T-helper 17 cell (primary cell): ENCODE measurements around the gene LZTR1. TPM values are rescaled to one million over a fixed set of nuclear protein-coding genes. Genes with fewer than 3 reads are reported as not detected.
A peak's percentile ranks its signal among the peaks of the same experiment; 100 is the strongest.
"Not testable (repeated sequence)": the region's sequence is repeated elsewhere in the genome, so short reads cannot be mapped to it uniquely, and the experiment has no call there.

ENCODE experiments used
- ATAC-seq: fragments of 150-1000 bp; cut with Tn5 transposase; 2 replicates; pipeline ENCODE4 v1.10.0; 2021; ENCODE audit warnings: mild to moderate bottlenecking, moderate library complexity
- DNase-seq, 3 donors: peaks; one replicate each; pipeline versions ENCODE4 v3.0.0 to v3.0.0-alpha.2; 2020 to 2021
- H3K9me3 ChIP-seq: one replicate; pipeline ENCODE4 v1.7.0; 2013; ENCODE audit warnings: low read length, mild to moderate bottlenecking; ENCODE audit not compliant: control insufficient read depth, poor library complexity, severe bottlenecking
- H3K27ac Mint-ChIP-seq: one replicate; pipeline ENCODE4 v1.8.0; 2022; ENCODE audit warnings: mild to moderate bottlenecking, moderate library complexity, mixed read lengths
- H3K27me3 Mint-ChIP-seq: one replicate; pipeline ENCODE4 v1.8.0; 2022; ENCODE audit warnings: mixed read lengths
- H3K36me3 Mint-ChIP-seq: one replicate; pipeline ENCODE4 v1.8.0; 2022; ENCODE audit warnings: low read depth, mixed read lengths
- H3K4me1 Mint-ChIP-seq: one replicate; pipeline ENCODE4 v1.8.0; 2022; ENCODE audit warnings: mild to moderate bottlenecking, mixed read lengths
- H3K4me3 Mint-ChIP-seq: one replicate; pipeline ENCODE4 v1.8.0; 2022; ENCODE audit warnings: mild to moderate bottlenecking, moderate library complexity, mixed read lengths
- total RNA-seq, 4 donors: library from RNA in 2 of 4; stranded (reverse) in 2 of 4; gene quantifications; one replicate each; pipeline ENCODE4 v1.2.3 and lab custom pipeline; 2022 to 2026

Gene LZTR1
- total RNA-seq (10 to 100 TPM; 49.4 to 59.3 TPM), total RNA-seq (lab: John Stamatoyannopoulos, UW) (24.6 to 42.5 reads per million in 2 donors)

- Mint-ChIP-seq H3K27ac (peak within 1 kb of the TSS; percentile 93), H3K4me1 (peaks cover 38% of the 10 kb centered on the region)
- peak; percentile 82 for ATAC-seq
These were observed at the start of gene LZTR1 for GRCh38 chr22:20981787-20982562. Gene LZTR1, plus strand, starts transcription at chr22:20982297. Its CDS starts 75 bp downstream, at chr22:20982372.

GRCh38 chr22:20933910-20934309 lies 48.2 kb upstream of the LZTR1 start:
- H3K27me3 Mint-ChIP-seq: no peaks in the 10 kb centered on the region
- H3K36me3 Mint-ChIP-seq: peaks cover 7% of the 10 kb centered on the region
- no peak for DNase-seq
- no peak overlapping the region for H3K27ac Mint-ChIP-seq
- ATAC-seq: no peak
- H3K4me3 Mint-ChIP-seq: no peak overlapping the region
- H3K9me3 ChIP-seq: no peaks in the 10 kb centered on the region
- peaks cover 49% of the 10 kb centered on the region for H3K4me1 Mint-ChIP-seq

More at GRCh38 chr22:20981787-20982562, at the start of gene LZTR1:
- peaks cover 7% of the 10 kb centered on the region for H3K36me3 Mint-ChIP-seq
- H3K9me3 ChIP-seq: no peaks in the 10 kb centered on the region
- peak within 1 kb of the TSS; percentile 98 for H3K4me3 Mint-ChIP-seq
- H3K27me3 Mint-ChIP-seq: no peaks in the 10 kb centered on the region
- peak; percentile 43 to 50 (median 47) for DNase-seq

GRCh38 chr22:20935049-20935448 lies 47.0 kb upstream of the LZTR1 start:
- not testable (repeated sequence) for H3K36me3 Mint-ChIP-seq, ATAC-seq, H3K4me3 Mint-ChIP-seq, H3K27me3 Mint-ChIP-seq, H3K9me3 ChIP-seq, DNase-seq, H3K27ac Mint-ChIP-seq
- peaks cover 50% of the 10 kb centered on the region for H3K4me1 Mint-ChIP-seq

GRCh38 chr22:20935780-20936539 lies 46.1 kb upstream of the LZTR1 start:
- not testable (repeated sequence) for H3K27me3 Mint-ChIP-seq, DNase-seq, H3K4me3 Mint-ChIP-seq, ATAC-seq, H3K9me3 ChIP-seq
- Mint-ChIP-seq H3K36me3 (peaks cover 11% of the 10 kb centered on the region), H3K4me1 (peaks cover 59% of the 10 kb centered on the region), H3K27ac (peak overlapping the region; percentile 8)

- no peaks in the 10 kb centered on the region for H3K27me3 Mint-ChIP-seq
- DNase-seq (no peak), ATAC-seq (no peak)
- H3K27ac Mint-ChIP-seq: peak overlapping the region; percentile 43
- no peaks in the 10 kb centered on the region for H3K9me3 ChIP-seq
- H3K4me3 Mint-ChIP-seq: peak overlapping the region; percentile 55
- H3K36me3 Mint-ChIP-seq: peaks cover 11% of the 10 kb centered on the region
- peaks cover 61% of the 10 kb centered on the region for H3K4me1 Mint-ChIP-seq
These were observed 44.9 kb upstream of the LZTR1 start for GRCh38 chr22:20937031-20937793.

- H3K36me3 Mint-ChIP-seq: peaks cover 11% of the 10 kb centered on the region
These were observed 44.1 kb upstream of the LZTR1 start for GRCh38 chr22:20937794-20938671.

GRCh38 chr22:20939457-20940185 lies 42.5 kb upstream of the LZTR1 start:
- Mint-ChIP-seq H3K4me1 (peaks cover 64% of the 10 kb centered on the region), H3K27ac (peak overlapping the region; percentile 19), H3K4me3 (peak overlapping the region; percentile 1)
- not testable (repeated sequence) for H3K36me3 Mint-ChIP-seq, DNase-seq, H3K27me3 Mint-ChIP-seq, ATAC-seq, H3K9me3 ChIP-seq

More at GRCh38 chr22:20937794-20938671, 44.1 kb upstream of the LZTR1 start:
- H3K9me3 ChIP-seq: no peaks in the 10 kb centered on the region
- H3K27ac Mint-ChIP-seq: peak overlapping the region; percentile 43
- H3K4me1 Mint-ChIP-seq: peaks cover 63% of the 10 kb centered on the region
- H3K4me3 Mint-ChIP-seq: peak overlapping the region; percentile 55
- H3K27me3 Mint-ChIP-seq: no peaks in the 10 kb centered on the region
- ATAC-seq: no peak
- no peak for DNase-seq

- Mint-ChIP-seq H3K4me3 (peak overlapping the region; percentile 55), H3K4me1 (peaks cover 60% of the 10 kb centered on the region), H3K36me3 (peaks cover 9% of the 10 kb centered on the region), H3K27ac (no peak overlapping the region), H3K27me3 (no peaks in the 10 kb centered on the region)
- DNase-seq (no peak), ATAC-seq (no peak)
- H3K9me3 ChIP-seq: no peaks in the 10 kb centered on the region
These were observed 41.9 kb upstream of the LZTR1 start for GRCh38 chr22:20940186-20940651.

- H3K9me3 ChIP-seq: no peaks in the 10 kb centered on the region
- peak overlapping the region; percentile 57 for H3K27ac Mint-ChIP-seq
- peaks cover 9% of the 10 kb centered on the region for H3K36me3 Mint-ChIP-seq
- no peaks in the 10 kb centered on the region for H3K27me3 Mint-ChIP-seq
- no peak for DNase-seq
- no peak for ATAC-seq
- no peak overlapping the region for H3K4me3 Mint-ChIP-seq
- H3K4me1 Mint-ChIP-seq: peaks cover 65% of the 10 kb centered on the region
These were observed 41.2 kb upstream of the LZTR1 start for GRCh38 chr22:20940904-20941385.

- not testable (repeated sequence) for H3K36me3 Mint-ChIP-seq, H3K9me3 ChIP-seq, H3K4me3 Mint-ChIP-seq, ATAC-seq, H3K27me3 Mint-ChIP-seq, DNase-seq
- Mint-ChIP-seq H3K27ac (peak overlapping the region; percentile 49), H3K4me1 (peaks cover 63% of the 10 kb centered on the region)
These were observed 39.7 kb upstream of the LZTR1 start for GRCh38 chr22:20942203-20942902.
